ENCODE results near the gene FAM149B1.

The FAM149B1 gene

GRCh38 chr10:73215749-73216148 lies 47.8 kb downstream of the FAM149B1 start:
- H3K27ac ChIP-seq (ENCODE audit: low read depth, low read length, poor library complexity, severe bottlenecking): no peak overlapping the region
- no peaks in the 10 kb centered on the region for H3F3A ChIP-seq (ENCODE audit: insufficient read depth, low read length)
- no peak overlapping the region for H3K4me2 ChIP-seq (ENCODE audit: low read length)
- H3K4me1 ChIP-seq (ENCODE audit: insufficient read depth, low read length, severe bottlenecking): no peaks in the 10 kb centered on the region
- no peaks in the 10 kb centered on the region for H3K27me3 ChIP-seq (ENCODE audit: insufficient read depth, low read length)
- H3K79me2 ChIP-seq (ENCODE audit: insufficient read depth, low read length): no peaks in the 10 kb centered on the region
- no peaks in the 10 kb centered on the region for H3K9me3 ChIP-seq (ENCODE audit: low read length)
- no peak overlapping the region for H3K9ac ChIP-seq (ENCODE audit: low read length)
- H2AFZ ChIP-seq (ENCODE audit: low read length): no peak overlapping the region
- no peaks in the 10 kb centered on the region for H4K20me1 ChIP-seq (ENCODE audit: insufficient read depth, low read length)
- H3K9me2 ChIP-seq (ENCODE audit: low read depth, low read length): no peaks in the 10 kb centered on the region
- no peak overlapping the region for H3K4me3 ChIP-seq (ENCODE audit: low read depth, low read length, poor library complexity, severe bottlenecking)
- no peak for TF ChIP-seq CTCF (IDR thresholded peaks at IDR 0.05; ENCODE audit: low read length)
- no peak for TF ChIP-seq EZH2 (IDR thresholded peaks at IDR 0.05; ENCODE audit: borderline replicate concordance, low read length)
- peaks cover 7% of the 10 kb centered on the region for H3K36me3 ChIP-seq (ENCODE audit: insufficient read depth, low read length)

- H3K79me2 ChIP-seq (ENCODE audit: insufficient read depth, low read length): no peaks in the 10 kb centered on the region
- H4K20me1 ChIP-seq (ENCODE audit: insufficient read depth, low read length): no peaks in the 10 kb centered on the region
- no peak overlapping the region for H3K4me2 ChIP-seq (ENCODE audit: low read length)
- no peak overlapping the region for H3K4me3 ChIP-seq (ENCODE audit: low read depth, low read length, poor library complexity, severe bottlenecking)
- H3K4me1 ChIP-seq (ENCODE audit: insufficient read depth, low read length, severe bottlenecking): no peaks in the 10 kb centered on the region
- no peak for TF ChIP-seq CTCF (IDR thresholded peaks at IDR 0.05; ENCODE audit: low read length)
- no peak for TF ChIP-seq EZH2 (IDR thresholded peaks at IDR 0.05; ENCODE audit: borderline replicate concordance, low read length)
- H3K9me2 ChIP-seq (ENCODE audit: low read depth, low read length): no peaks in the 10 kb centered on the region
- peaks cover 7% of the 10 kb centered on the region for H3K36me3 ChIP-seq (ENCODE audit: insufficient read depth, low read length)
- H3K9me3 ChIP-seq (ENCODE audit: low read length): no peaks in the 10 kb centered on the region
- no peaks in the 10 kb centered on the region for H3K27me3 ChIP-seq (ENCODE audit: insufficient read depth, low read length)
- H2AFZ ChIP-seq (ENCODE audit: low read length): no peak overlapping the region
- H3F3A ChIP-seq (ENCODE audit: insufficient read depth, low read length): no peaks in the 10 kb centered on the region
- H3K27ac ChIP-seq (ENCODE audit: low read depth, low read length, poor library complexity, severe bottlenecking): no peak overlapping the region
- no peak overlapping the region for H3K9ac ChIP-seq (ENCODE audit: low read length)
These were observed 49.7 kb downstream of the FAM149B1 start for GRCh38 chr10:73217628-73218027.

GRCh38 chr10:73218431-73219191 lies 50.7 kb downstream of the FAM149B1 start:
- no peaks in the 10 kb centered on the region for H4K20me1 ChIP-seq (ENCODE audit: insufficient read depth, low read length)
- H3K27ac ChIP-seq (ENCODE audit: low read depth, low read length, poor library complexity, severe bottlenecking): no peak overlapping the region
- H2AFZ ChIP-seq (ENCODE audit: low read length): no peak overlapping the region
- no peaks in the 10 kb centered on the region for H3K9me3 ChIP-seq (ENCODE audit: low read length)
- no peak for TF ChIP-seq EZH2 (IDR thresholded peaks at IDR 0.05; ENCODE audit: borderline replicate concordance, low read length)
- TF ChIP-seq CTCF (IDR thresholded peaks at IDR 0.05; ENCODE audit: low read length): peak; percentile 70
- H3K79me2 ChIP-seq (ENCODE audit: insufficient read depth, low read length): no peaks in the 10 kb centered on the region
- H3F3A ChIP-seq (ENCODE audit: insufficient read depth, low read length): no peaks in the 10 kb centered on the region
- peaks cover 7% of the 10 kb centered on the region for H3K36me3 ChIP-seq (ENCODE audit: insufficient read depth, low read length)
- H3K4me1 ChIP-seq (ENCODE audit: insufficient read depth, low read length, severe bottlenecking): no peaks in the 10 kb centered on the region
- no peak overlapping the region for H3K4me3 ChIP-seq (ENCODE audit: low read depth, low read length, poor library complexity, severe bottlenecking)
- no peak overlapping the region for H3K9ac ChIP-seq (ENCODE audit: low read length)
- H3K9me2 ChIP-seq (ENCODE audit: low read depth, low read length): no peaks in the 10 kb centered on the region
- H3K4me2 ChIP-seq (ENCODE audit: low read length): no peak overlapping the region
- no peaks in the 10 kb centered on the region for H3K27me3 ChIP-seq (ENCODE audit: insufficient read depth, low read length)
